Astrocyte of the hippocampus (primary cell): Measurements from ENCODE around the gene SNAP25.

Experiments used
- DNase-seq: peaks from one replicate; pipeline ENCODE4 v3.0.0; 2011; ENCODE audit warnings: low read depth, low spot score

Gene SNAP25

DNA sequence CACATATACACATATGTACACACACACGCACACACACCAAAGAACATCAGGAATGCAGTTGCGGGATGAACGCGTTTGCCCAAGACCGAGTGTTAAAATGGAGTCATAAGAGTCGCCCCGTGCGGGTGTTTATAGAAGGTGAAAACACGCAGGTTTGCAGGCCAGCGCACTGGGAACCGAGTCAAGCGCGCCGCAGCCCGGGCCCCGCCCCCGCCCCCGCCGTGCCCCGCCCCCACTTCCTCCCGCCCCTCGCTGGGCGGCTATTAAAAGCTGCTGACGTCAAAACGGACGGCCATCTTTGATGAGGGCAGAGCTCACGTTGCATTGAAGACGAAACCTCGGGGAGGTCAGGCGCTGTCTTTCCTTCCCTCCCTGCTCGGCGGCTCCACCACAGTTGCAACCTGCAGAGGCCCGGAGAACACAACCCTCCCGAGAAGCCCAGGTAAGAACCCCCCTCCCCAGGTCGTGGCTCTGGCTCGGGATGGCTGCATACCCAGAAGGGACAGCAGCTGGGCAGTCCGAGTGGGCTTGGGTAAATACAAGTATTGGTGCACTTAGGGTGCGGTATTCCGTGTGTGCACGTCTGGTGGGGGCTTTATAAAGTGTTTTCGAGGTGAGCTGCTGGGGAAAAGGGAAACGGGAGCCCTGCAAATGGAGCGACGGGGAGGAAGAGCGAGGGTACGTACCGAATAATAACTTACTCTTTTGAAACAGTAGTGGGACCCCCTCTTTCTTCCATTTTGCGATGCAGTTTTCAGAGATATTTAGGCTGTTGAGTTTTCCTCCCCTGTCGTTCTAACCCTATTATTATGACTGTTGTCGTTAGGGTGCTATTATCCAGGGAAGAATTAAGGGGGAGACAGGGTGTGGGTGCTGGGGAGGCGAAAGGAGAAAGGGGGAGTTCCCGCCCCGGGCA, at the start of gene SNAP25:
TSS of gene SNAP25 (plus strand) at position 295 of the 916 bp plus-strand sequence. CDS start 56,662 bp downstream, outside the sequence.
- DNase-seq, result peak; percentile 94

DNA sequence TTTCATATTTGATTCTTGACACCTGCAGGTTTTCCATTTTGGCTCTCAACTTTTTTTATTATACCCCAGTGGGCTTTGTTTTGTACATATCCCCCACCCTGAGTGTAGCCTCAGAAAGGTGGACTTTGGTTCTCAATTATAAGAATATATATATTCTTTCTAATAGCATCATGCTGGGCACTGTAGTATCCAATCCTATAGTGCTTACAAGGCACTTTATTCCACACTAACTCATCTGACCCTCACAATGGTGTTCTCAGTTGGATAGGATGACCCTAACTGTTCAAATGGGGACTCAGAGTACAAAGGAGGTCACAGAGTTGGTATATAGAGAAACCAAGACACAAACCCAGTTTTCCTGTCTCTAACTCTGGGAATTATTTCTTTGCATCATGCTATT, 48.9 kb upstream of the SNAP25 start:
- DNase-seq, result no peak

- no peak for DNase-seq
These were observed 48.4 kb upstream of the SNAP25 start for GRCh38 chr20:10170261-10170660.

- peak; percentile 70 for DNase-seq
These were observed 46.5 kb upstream of the SNAP25 start for GRCh38 chr20:10171864-10172751.

DNA sequence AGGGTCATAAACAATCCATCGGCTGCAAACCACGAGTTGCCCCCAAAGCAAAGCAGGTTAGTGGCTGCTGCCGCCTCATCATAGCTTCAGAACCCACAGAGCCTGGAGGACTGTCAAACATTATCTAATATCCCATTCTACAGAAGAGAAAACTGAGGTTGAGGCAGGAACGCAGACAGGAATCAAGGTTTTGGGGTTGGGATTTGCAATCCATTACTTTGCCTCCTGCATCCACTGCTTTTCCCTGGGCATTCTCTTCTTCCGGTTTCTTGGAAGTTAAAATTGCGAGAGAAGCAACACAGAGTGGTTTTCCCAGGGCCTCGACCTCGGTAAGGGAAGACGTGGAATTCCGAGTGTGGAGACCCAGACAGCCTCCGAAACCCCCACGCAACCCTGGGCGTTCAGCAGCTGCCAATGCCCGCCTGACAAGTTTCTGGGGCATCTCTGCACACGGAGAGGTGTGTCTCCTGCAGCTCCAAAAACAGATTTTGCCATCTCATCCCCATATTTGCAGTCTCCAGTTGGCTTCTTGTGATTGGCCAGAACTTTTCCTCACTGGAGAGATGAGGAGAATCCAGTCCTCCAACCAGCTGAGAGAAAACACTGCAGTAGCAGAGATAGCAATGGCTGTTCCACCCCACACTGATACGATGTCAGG, 45.5 kb upstream of the SNAP25 start:
- DNase-seq, result no peak

DNA sequence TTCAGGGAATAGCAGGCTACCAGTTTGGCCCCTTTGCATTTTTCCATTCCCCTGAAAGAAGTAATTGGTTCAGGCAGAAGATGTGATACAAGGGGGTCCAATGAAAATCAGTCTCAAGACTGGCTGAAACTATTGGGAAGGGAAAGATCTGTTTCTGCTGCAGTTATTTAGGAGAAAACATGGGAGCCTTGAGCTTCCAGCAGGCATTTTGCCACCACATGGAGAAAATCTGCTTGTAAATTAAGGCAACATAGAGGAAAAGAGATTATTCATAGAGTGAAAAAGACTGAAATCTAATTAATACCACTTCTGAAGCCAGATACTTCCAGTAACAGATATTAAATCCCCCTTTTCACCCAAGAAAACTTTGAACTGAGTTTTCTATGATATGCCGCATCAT, 44.2 kb upstream of the SNAP25 start:
- no peak for DNase-seq

DNA sequence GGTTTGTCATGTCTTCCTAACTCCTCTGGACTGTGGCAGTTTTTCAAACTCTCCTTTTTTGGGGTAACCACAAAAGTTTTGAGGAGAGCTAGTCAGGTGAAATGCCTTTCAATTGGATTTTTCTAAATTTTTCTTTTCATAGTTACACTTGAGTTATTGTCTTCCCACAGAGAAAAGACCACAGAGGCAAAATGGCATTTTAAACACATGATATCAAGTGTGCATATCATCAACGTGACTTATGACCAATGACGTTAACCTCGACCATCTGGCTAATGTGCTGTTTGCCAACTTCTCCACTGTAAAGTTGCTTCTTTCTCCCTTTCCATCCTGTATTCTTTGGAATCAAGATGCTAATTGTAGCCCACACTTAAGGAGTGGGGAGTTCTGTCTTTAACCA, 41.3 kb upstream of the SNAP25 start:
- no peak for DNase-seq

- no peak for DNase-seq
These were observed 40.5 kb upstream of the SNAP25 start for GRCh38 chr20:10178091-10178490.

GRCh38 chr20:10178727-10179313, 39.8 kb upstream of the SNAP25 start:
- no peak for DNase-seq

- DNase-seq, result no peak
These were observed 38.9 kb upstream of the SNAP25 start for GRCh38 chr20:10179574-10180298.

DNA sequence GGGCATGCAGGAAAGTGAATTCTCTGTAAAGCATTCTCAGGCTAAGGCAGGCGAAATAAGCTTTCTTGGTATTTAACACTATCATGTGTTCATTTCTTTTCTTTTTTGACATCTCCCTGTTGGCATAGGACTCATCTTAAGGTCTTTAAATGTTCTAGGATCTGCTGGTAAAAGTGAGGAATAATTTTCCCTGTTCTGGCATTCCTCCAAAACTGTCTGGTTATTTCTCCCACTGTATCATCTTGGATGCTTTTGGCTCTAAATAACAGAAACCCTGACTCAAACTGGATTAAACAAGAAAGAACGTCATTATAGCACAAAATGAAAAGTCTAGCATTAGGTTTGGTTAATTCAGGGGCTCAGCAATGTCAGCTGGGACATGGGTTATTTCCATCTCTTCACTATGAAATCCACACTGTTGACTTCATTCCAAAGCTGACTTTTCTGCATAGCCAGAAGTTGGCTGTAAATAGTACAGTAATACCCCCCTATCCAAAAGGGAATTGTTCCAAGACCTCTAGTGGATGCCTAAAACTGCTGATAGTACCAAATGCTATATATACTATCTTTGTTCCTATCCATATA, 37.9 kb upstream of the SNAP25 start:
- DNase-seq, result no peak

DNA sequence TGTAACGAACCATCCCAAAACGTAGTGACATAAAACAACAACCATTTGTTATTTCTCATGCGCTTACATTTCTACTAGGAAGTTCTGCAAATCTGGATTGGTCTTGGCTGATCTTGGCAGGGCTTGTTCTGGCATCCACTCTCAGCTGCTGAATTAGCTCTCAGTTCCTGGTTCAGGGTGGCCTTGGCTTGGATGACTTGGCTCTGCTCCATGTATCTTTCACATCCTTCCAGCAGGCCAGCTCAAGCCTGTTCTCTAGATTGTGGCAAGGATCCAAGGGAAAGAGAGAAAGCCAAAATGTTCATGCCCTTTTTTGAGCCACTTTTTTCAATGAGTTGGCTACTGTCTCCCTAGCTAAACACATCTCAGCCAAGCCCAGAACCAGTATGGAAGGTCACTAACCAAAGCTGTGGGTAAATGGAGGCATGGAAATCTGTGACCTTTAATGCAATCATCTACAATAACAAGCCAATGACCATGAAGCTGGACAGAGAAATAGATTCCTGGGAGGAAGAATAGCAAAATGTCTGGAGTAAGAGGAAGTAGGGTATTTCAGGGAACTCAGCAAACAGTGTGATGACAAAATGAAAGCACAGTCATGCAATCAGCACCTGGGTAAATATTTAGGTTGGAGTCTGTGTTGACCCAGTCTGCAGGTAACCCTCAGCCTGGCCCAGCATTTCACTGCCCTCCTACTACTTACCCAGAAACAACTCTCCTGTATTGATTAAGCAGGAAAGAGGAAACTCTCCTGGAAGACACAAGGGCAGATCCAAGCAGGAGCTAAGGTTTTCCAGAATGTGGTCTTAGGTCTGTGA, 32.7 kb upstream of the SNAP25 start:
- no peak for DNase-seq

DNA sequence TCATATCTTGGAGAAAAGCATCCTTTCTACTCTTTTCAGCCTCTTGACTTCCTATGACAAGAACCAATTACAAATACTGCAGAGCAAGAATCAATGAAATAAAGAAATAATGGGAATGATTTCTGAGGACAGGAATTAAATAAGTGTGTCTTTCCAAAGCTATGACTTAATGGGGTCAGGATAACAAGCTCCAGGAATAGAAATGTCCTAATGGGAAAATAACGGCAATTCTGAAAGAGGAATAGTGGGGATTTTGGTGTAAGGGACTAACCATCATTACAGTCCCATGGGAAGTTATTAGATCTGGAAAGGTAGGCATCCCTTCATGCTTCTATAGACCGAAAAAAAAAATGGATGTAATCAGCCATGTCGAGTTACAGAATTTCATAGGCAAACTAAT, 28.2 kb upstream of the SNAP25 start:
- DNase-seq, result no peak

GRCh38 chr20:10192171-10192570, 26.5 kb upstream of the SNAP25 start:
- DNase-seq, result no peak

DNA sequence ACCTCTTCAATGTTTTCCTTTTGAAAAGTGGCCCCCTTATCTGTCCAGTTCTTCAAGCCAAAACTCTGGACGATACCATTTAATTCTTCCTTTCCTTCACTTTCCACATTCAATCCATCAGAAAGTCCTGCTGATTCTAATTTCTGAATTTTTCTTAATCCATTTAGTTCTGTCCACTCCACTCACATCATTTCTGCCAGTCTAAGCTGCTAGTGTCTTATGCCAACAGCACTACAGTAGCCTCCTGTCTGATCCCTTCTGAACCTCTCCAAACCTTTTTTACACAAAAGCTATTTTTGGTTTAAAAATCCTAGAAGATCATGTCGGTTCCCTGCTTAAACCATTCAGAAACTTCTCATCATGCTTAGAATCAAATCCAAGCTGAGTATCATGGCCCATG, 24.5 kb upstream of the SNAP25 start:
- DNase-seq, result no peak

DNA sequence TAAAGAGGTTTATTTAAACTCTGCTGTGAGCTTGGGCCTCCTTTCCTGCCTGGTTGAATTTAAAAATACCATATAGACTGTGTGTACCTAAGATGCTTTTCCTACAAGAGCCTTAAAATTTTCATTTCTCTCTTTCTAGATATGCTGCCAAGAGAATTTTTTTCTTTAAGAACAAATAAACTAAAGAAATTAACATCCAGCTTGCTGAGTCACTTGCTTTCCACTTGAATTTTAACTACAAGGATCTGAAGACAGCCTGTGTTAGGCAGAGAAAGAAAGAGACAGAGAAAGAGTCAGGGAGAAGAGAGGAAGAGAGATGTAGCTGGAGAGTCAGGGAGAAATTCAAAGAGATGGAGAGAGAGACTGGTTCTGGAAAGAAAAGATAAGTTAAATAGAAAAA, 18.3 kb upstream of the SNAP25 start:
- peak; percentile 40 for DNase-seq

DNA sequence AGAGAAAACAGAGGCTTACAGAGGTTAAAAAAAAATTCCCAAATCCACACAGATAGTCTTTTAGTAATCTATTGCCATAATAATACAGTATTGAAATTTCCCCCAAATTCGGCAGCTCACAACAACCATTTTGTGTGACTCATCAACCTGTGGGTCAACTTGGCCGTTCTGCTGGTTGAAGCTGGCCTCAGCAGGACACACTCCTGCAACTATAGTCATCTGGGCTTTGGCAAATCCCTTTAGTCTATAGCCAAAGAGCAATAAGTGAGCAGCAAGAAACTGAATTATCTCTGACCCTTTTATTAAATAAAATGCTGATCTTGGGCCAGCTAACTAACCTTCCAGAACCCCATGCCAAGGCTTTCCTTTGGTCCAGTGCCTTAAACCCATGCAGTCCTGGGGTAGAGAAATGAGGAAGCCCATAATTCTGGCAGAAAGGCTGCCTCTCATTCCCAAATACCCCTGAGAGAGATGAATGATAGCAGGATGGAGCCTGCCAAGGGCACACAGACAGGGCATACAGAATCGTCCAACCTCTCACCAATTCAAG, 17.2 kb upstream of the SNAP25 start:
- DNase-seq, result no peak

DNA sequence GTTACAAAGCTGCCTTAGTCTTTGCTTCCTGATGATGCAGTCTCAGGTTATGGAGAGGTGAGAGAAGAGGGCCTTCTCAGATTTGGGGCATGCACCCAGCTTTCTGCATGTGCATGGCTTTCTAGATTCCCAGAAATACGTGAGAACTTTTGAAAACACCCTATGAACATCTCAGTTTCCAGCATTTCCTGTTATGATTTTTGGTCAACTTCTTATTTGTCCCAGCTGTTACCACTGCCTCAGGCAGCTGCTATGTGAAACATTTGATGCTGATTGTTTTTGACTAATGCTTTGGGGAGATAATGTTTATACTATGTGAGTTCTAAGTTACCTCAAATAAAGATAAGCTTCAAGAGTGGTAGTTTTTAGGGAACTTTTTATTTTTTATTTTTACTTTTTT, 9.5 kb upstream of the SNAP25 start:
- no peak for DNase-seq

DNA sequence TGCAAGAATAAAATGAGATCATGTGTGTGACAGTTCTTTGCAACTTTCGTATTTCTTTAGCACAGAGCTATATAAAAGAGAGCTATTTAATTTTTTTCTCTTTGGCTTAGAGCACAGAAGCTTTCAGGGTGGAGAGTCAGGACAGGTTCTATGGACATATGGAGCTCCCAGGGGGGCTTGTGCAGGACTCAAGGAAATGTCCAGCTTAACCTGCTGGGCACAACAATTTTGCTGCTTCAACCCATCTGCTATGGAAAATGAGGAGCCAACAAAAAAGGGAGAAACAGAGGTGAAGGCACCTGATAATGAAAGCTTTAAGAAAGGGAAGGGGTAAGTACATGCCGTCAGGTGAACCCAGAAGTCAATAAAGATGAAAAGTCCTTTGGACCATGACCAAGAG, 5.1 kb upstream of the SNAP25 start:
- no peak for DNase-seq
